SK-N-SH treated with all-trans-retinoic acid at 6 μM for 48 hours (cell line): ENCODE data around the gene HLA-DRA.
A peak's percentile ranks its signal among the peaks of the same experiment; 100 is the strongest.

Source experiments
- ATAC-seq: fragments of 200-7000 bp; cut with Tn5 transposase; 3 replicates; pipeline ENCODE4 v1.9.1; 2020; ENCODE audit warnings: mild to moderate bottlenecking, moderate library complexity
- ARNTL ChIP-seq: fragments of 450-650 bp; formaldehyde crosslinking; IDR thresholded peaks from 2 replicates; pipeline ENCODE4 v1.5.0; 2020; ENCODE audit warnings: low read depth, mild to moderate bottlenecking, moderate library complexity, borderline replicate concordance
- BACH2 ChIP-seq: fragments of 250-450 bp; sonication (Bioruptor Pico); IDR thresholded peaks from 2 replicates; pipeline ENCODE4 v1.9.0; 2021; ENCODE audit warnings: mild to moderate bottlenecking, borderline replicate concordance
- CREB5 ChIP-seq: fragments of 250-450 bp; sonication (Bioruptor Pico); IDR thresholded peaks from 2 replicates; pipeline ENCODE4 v1.5.1; 2020; ENCODE audit warnings: low read depth, mild to moderate bottlenecking, moderate library complexity
- CSDC2 ChIP-seq: fragments of 250-450 bp; sonication (Bioruptor Pico); IDR thresholded peaks from 2 replicates; pipeline ENCODE4 v1.5.0; 2020; ENCODE audit warnings: mild to moderate bottlenecking, moderate library complexity
- CSRNP3 ChIP-seq: fragments of 250-450 bp; sonication (Bioruptor Pico); IDR thresholded peaks from 2 replicates; pipeline ENCODE4 v1.5.1; 2021; ENCODE audit warnings: mild to moderate bottlenecking, moderate library complexity
- GLIS3 ChIP-seq: fragments of 250-450 bp; sonication (Bioruptor Pico); IDR thresholded peaks from 2 replicates; pipeline ENCODE4 v1.5.0; 2020; ENCODE audit warnings: mild to moderate bottlenecking, moderate library complexity
- ISL1 ChIP-seq: fragments of 250-450 bp; sonication (Bioruptor Pico); IDR thresholded peaks from 2 replicates; pipeline ENCODE4 v2.1.2; 2022; ENCODE audit warnings: mild to moderate bottlenecking, moderate library complexity
- OSR1 ChIP-seq: fragments of 250-450 bp; sonication (Bioruptor Pico); IDR thresholded peaks from 2 replicates; pipeline ENCODE4 v1.8.0; 2022; ENCODE audit warnings: moderate library complexity, mild to moderate bottlenecking, inconsistent platforms
- PATZ1 ChIP-seq: fragments of 250-450 bp; sonication (Bioruptor Pico); IDR thresholded peaks from 2 replicates; pipeline ENCODE4 v1.8.0; 2020; ENCODE audit warnings: mild to moderate bottlenecking, moderate library complexity, borderline replicate concordance
- POU6F1 ChIP-seq: fragments of 250-450 bp; sonication (Bioruptor Pico); IDR thresholded peaks from 2 replicates; pipeline ENCODE4 v1.8.0; 2021; ENCODE audit warnings: low read depth, mild to moderate bottlenecking, moderate library complexity, borderline replicate concordance
- PPARA ChIP-seq: fragments of 250-450 bp; sonication (Bioruptor Pico); IDR thresholded peaks from 2 replicates; pipeline ENCODE4 v1.5.0; 2020; ENCODE audit warnings: mild to moderate bottlenecking, borderline replicate concordance
- RARB ChIP-seq: fragments of 250-450 bp; sonication (Bioruptor Pico); IDR thresholded peaks from 2 replicates; pipeline ENCODE4 v1.8.0; 2021; ENCODE audit warnings: mild to moderate bottlenecking, moderate library complexity
- SNAI2 ChIP-seq: fragments of 250-450 bp; sonication (Bioruptor Pico); IDR thresholded peaks from 2 replicates; pipeline ENCODE4 v1.5.0; 2020; ENCODE audit warnings: mild to moderate bottlenecking, moderate library complexity
- TCF4 ChIP-seq: fragments of 250-450 bp; sonication (Bioruptor Pico); IDR thresholded peaks from 2 replicates; pipeline ENCODE4 v1.8.0; 2021; ENCODE audit warnings: mild to moderate bottlenecking, moderate library complexity, borderline replicate concordance
- TOX ChIP-seq: fragments of 250-450 bp; sonication (Bioruptor Pico); IDR thresholded peaks from 2 replicates; pipeline ENCODE4 v1.8.0; 2021; ENCODE audit warnings: mild to moderate bottlenecking, moderate library complexity, borderline replicate concordance
- TSHZ2 ChIP-seq: fragments of 250-450 bp; sonication (Bioruptor Pico); IDR thresholded peaks from 2 replicates; pipeline ENCODE4 v1.5.0; 2020; ENCODE audit warnings: mild to moderate bottlenecking, moderate library complexity
- ZFP3 ChIP-seq: fragments of 250-450 bp; sonication (Bioruptor Pico); IDR thresholded peaks from 2 replicates; pipeline ENCODE4 v1.5.0; 2020; ENCODE audit warnings: mild to moderate bottlenecking, moderate library complexity
- ZFP30 ChIP-seq: fragments of 450-650 bp; formaldehyde crosslinking; IDR thresholded peaks from 2 replicates; pipeline ENCODE4 v1.5.0; 2022; ENCODE audit warnings: mild to moderate bottlenecking, moderate library complexity
- ZNF565 ChIP-seq: fragments of 450-650 bp; formaldehyde crosslinking; conservative IDR thresholded peaks from 2 replicates; pipeline ENCODE4 v1.5.0; 2020; ENCODE audit warnings: low read depth, mild to moderate bottlenecking, moderate library complexity
- ZNF70 ChIP-seq: fragments of 450-650 bp; formaldehyde crosslinking; IDR thresholded peaks from 2 replicates; pipeline ENCODE4 v1.5.0; 2020; ENCODE audit warnings: mild to moderate bottlenecking, moderate library complexity

Gene HLA-DRA

GRCh38 chr6:32415521-32416019 lies 24.1 kb upstream of the HLA-DRA start:
- ATAC-seq, result peak; percentile 88
- TF ChIP-seq ZNF565 (CRISPR knock-in tag) (no peak), CREB5 (CRISPR knock-in tag) (no peak), TOX (CRISPR knock-in tag) (no peak), RARB (CRISPR knock-in tag) (no peak), PPARA (CRISPR knock-in tag) (no peak), CSRNP3 (CRISPR knock-in tag) (no peak), TSHZ2 (CRISPR knock-in tag) (no peak), BACH2 (no peak), ZFP3 (CRISPR knock-in tag) (no peak), OSR1 (CRISPR knock-in tag) (no peak), GLIS3 (CRISPR knock-in tag) (no peak), ZNF70 (no peak), TCF4 (CRISPR knock-in tag) (no peak), POU6F1 (CRISPR knock-in tag) (no peak), ARNTL (CRISPR knock-in tag) (no peak), SNAI2 (CRISPR knock-in tag) (no peak), ISL1 (CRISPR knock-in tag) (no peak), PATZ1 (CRISPR knock-in tag) (no peak), ZFP30 (no peak), CSDC2 (CRISPR knock-in tag) (no peak)

GRCh38 chr6:32416036-32416435 lies 23.7 kb upstream of the HLA-DRA start:
- ATAC-seq, result no peak

More at GRCh38 chr6:32416036-32416435, 23.7 kb upstream of the HLA-DRA start:
- TF ChIP-seq SNAI2 (CRISPR knock-in tag) (no peak), CREB5 (CRISPR knock-in tag) (no peak), TSHZ2 (CRISPR knock-in tag) (no peak), OSR1 (CRISPR knock-in tag) (no peak), TOX (CRISPR knock-in tag) (no peak), ZNF565 (CRISPR knock-in tag) (no peak), ARNTL (CRISPR knock-in tag) (no peak), ZNF70 (no peak)
